Neural progenitor cell (in vitro differentiated cells): ENCODE data around the gene NOTUM.

Source experiments
- EZH2 ChIP-seq: fragments of 200-600 bp; sonication (generic); IDR thresholded peaks from 2 replicates; pipeline ENCODE4 v1.6.1; 2017; ENCODE audit warnings: antibody characterized with exemption, mild to moderate bottlenecking, moderate library complexity
- EZH2phosphoT487 ChIP-seq: fragments of 200-600 bp; sonication (generic); IDR thresholded peaks from 2 replicates; pipeline ENCODE4 v1.6.1; 2017; ENCODE audit warnings: antibody characterized with exemption

DNA sequence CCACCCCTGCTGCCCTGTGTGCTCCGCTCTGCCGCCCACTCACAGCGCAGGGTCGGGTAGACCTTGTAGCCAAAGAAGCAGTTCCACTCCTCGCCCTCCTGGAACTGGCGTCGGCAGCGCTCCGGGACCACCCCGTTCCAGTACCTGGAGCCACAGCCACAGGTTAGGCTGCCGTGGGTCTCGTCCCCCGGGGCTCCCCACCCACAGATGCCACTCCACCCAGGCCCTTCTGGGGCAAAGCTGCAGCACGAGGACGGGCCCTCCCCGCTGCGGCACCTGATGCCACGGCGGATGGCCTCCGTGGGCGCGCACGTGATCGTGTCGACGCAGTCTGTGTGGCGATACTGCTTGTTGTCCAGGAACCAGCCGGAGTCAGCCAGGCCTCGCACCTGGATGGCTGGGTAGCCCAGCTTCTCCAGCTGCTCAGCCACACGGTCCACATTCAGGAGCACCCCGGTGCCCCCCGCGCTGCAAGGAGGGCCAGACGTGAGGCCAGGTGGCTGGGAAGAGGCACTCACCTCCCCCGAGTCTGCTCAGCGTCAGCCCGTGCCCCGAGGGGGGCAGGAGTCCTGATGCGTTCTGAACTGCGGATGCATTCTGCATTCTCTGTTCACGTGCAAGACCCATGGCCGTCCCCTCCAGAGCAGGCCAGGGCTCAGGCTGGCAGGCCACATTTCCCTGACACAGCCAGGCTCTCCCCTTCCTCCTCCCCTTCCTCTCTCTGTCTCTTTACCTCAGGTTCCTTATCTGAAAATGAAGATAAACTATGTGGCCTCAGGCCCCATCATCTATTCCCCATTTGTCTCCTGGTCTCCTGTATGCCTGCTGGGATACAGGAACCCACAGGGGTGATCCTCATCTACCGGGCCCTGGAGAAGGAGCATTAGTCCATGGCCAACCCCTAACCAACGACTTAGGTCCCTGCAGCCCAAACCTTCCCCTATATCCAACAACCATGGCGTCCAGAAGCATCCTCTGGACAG lies 4.1 kb downstream of the NOTUM start:
- TF ChIP-seq EZH2phosphoT487 (no peak), EZH2 (no peak)
